ENCODE results near the gene GID8.

DNA sequence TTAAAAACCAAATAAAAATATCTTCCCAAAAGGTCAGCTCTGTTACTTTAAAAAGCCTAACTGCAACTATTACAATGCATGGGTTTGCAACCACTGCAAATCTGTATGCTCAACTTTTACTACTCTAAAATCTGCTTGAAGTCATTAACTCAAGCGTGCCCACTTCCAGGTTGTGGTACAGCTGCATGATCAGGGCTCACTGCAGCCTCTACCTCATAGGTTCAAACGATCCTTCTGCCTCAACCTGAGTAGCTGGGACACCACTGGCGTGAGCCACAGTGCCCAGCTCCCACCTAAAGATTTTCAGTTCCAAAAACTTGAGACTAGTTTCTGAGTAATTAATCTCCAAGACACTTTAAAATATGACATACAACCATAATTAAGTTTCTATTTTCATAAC, 19.8 kb upstream of the GID8 start:
- TF ChIP-seq, protein P1, sequence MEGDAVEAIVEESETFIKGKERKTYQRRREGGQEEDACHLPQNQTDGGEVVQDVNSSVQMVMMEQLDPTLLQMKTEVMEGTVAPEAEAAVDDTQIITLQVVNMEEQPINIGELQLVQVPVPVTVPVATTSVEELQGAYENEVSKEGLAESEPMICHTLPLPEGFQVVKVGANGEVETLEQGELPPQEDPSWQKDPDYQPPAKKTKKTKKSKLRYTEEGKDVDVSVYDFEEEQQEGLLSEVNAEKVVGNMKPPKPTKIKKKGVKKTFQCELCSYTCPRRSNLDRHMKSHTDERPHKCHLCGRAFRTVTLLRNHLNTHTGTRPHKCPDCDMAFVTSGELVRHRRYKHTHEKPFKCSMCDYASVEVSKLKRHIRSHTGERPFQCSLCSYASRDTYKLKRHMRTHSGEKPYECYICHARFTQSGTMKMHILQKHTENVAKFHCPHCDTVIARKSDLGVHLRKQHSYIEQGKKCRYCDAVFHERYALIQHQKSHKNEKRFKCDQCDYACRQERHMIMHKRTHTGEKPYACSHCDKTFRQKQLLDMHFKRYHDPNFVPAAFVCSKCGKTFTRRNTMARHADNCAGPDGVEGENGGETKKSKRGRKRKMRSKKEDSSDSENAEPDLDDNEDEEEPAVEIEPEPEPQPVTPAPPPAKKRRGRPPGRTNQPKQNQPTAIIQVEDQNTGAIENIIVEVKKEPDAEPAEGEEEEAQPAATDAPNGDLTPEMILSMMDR (IDR thresholded peaks at IDR 0.05): no peak
- TF ChIP-seq POLR2A (IDR thresholded peaks at IDR 0.05): no peak
